AG09309 (cell line): ENCODE data around the gene FMOD.

Experiments used
- DNase-seq: peaks from one replicate; pipeline ENCODE4 v3.0.0-alpha.2; 2010; ENCODE audit warnings: low read depth
- H3K4me3 ChIP-seq: 2 replicates; pipeline ENCODE4 v1.5.1; 2011; ENCODE audit warnings: mild to moderate bottlenecking, low read depth, low read length, moderate library complexity; ENCODE audit not compliant: control insufficient read depth
- CTCF ChIP-seq: IDR thresholded peaks from 2 replicates; pipeline ENCODE4 v1.5.1; 2011; ENCODE audit warnings: mild to moderate bottlenecking, low read depth, low read length, inconsistent platforms; ENCODE audit not compliant: insufficient read depth, control insufficient read depth; ENCODE audit errors: missing control alignments

FMOD gene

DNA sequence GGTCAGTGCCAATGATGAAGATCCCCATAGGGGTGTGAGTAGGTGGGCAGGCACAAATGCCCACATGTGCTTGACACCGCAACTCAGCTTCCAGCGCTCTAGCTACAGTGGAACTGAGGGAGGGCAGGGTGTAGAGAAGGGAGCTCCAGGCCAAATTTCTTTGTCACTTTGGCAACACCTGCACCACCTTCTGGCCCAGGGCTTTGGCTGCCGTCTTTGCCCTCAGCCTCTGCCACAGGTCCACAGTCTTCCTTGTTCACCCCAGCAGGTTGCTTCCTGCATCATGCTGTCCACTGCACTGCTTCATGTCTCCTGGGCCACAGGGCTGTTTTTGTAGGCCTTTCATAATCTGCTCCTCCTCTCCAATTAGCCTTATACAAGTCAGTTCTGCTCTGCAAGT is 20.4 kb upstream of the FMOD start:
- no peak for TF ChIP-seq CTCF
- no peak for DNase-seq
- H3K4me3 ChIP-seq: no peak overlapping the region

GRCh38 chr1:203369666-203370065 is 18.7 kb upstream of the FMOD start:
- no peak for DNase-seq

DNA sequence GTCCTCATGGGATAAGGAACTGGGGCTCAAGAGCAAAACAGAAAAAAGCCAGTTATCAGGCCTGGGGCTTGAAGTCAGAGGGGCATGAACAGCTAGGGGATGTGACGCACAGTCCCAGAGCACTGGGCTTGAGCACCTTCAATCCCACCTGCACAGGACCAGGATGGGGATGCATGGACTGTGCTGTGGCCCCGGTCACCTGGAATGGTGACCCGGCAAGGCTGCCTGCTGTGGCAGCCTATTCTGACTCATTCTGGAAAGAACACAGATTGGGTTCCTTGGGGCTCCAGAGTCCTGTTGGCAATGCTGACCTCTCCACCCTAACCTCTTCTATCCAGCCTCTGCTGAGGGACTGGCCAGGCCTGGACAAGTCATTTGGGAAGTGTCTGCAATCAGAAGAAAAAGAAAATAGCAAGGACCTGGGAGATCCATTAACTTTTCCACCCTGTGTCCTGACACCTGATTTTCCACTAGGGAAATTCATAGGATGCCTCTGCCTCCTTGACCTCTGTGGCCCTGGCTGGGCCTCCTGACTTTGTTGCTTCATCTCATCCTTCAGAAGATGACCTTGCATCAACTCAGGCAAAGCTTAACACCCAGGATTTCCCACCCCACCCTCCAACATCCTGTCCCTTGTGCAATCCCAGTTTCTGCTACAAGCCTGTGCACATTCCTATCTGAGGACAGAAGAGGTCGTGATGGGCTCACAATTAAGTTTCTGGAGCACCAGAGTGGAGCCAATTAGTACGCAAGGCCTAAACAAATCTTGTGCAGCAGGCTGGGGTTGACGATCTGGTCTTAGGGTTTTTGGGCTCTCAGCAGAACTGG is 17.9 kb upstream of the FMOD start:
- H3K4me3 ChIP-seq: no peak overlapping the region
- peak; percentile 69 for TF ChIP-seq CTCF
- no peak for DNase-seq

More at GRCh38 chr1:203369666-203370065, 18.7 kb upstream of the FMOD start:
- no peak overlapping the region for H3K4me3 ChIP-seq
- TF ChIP-seq CTCF: no peak

DNA sequence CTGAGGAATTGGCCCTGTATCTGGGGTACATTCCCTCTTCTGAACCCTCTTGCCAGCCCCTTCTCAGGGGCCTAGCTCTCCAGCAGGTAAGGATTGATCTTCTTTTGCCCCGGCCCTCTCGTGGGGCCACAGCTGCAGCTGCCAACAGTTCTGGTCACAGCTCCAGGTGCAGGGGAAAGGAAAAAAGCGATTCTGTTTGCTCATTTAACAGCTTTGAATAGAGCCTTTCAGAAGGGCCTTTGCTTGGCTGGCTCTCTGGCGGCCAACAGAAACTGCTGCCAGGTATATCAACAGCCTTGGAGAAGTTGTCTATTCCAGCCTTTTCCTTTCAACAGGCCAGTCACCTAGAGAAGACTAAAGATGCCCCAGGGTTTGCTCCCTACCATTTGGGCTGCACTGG is 16.1 kb upstream of the FMOD start:
- no peak for DNase-seq
- H3K4me3 ChIP-seq: no peak overlapping the region
- no peak for TF ChIP-seq CTCF

DNA sequence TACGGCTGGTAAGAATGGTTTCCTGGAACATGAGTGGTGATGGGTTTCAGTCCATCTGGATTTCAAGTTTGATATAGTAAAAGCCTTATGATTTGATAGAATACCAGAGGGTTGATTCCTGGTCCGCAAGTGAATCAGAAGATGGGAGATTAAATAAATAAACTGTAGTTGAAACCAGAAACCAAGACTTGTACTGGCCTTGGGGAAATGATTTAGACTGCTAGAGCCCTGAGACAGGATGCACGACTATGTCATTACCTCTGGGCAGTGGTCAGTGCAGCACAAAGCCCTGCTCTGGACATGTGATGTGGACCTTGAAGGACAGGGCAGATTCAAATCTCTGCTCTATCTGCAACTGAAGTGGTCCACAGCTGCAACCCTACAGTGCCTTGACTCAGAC is 15.6 kb upstream of the FMOD start:
- H3K4me3 ChIP-seq: no peak overlapping the region
- no peak for DNase-seq
- no peak for TF ChIP-seq CTCF

- DNase-seq: no peak
- H3K4me3 ChIP-seq: no peak overlapping the region
- no peak for TF ChIP-seq CTCF
Observed at GRCh38 chr1:203364806-203365205, 13.9 kb upstream of the FMOD start.

- DNase-seq: no peak
- no peak overlapping the region for H3K4me3 ChIP-seq
- no peak for TF ChIP-seq CTCF
Observed at GRCh38 chr1:203364094-203364801, 13.3 kb upstream of the FMOD start.
